ENCODE results near the gene UTP14A.

The UTP14A gene

GRCh38 chrX:129930941-129931410 is 25.0 kb downstream of the UTP14A start:
- H3K9ac ChIP-seq (ENCODE audit: low read length), result peak overlapping the region; percentile 40
- H3K27ac ChIP-seq (ENCODE audit: low read length), result no peak overlapping the region

GRCh38 chrX:129931411-129932015 is 25.5 kb downstream of the UTP14A start:
- Histone ChIP-seq H3K27me3 (ENCODE audit: control insufficient read depth, insufficient read depth, low read length) (peaks cover 39% of the 10 kb centered on the region), H3K4me3 (ENCODE audit: low read length) (peak overlapping the region; percentile 68), H3K27ac (ENCODE audit: low read length) (no peak overlapping the region), H3K9me3 (ENCODE audit: control insufficient read depth, low read depth, low read length) (peaks cover 7% of the 10 kb centered on the region), H3K9ac (ENCODE audit: low read length) (peak overlapping the region; percentile 40), H3K4me1 (ENCODE audit: control insufficient read depth, low read depth, low read length) (no peaks in the 10 kb centered on the region), H3K36me3 (ENCODE audit: control insufficient read depth, low read depth, low read length) (peaks cover 17% of the 10 kb centered on the region)

More at GRCh38 chrX:129930941-129931410, 25.0 kb downstream of the UTP14A start:
- Histone ChIP-seq H3K9me3 (ENCODE audit: control insufficient read depth, low read depth, low read length) (peaks cover 11% of the 10 kb centered on the region), H3K4me1 (ENCODE audit: control insufficient read depth, low read depth, low read length) (no peaks in the 10 kb centered on the region), H3K36me3 (ENCODE audit: control insufficient read depth, low read depth, low read length) (peaks cover 22% of the 10 kb centered on the region), H3K27me3 (ENCODE audit: control insufficient read depth, insufficient read depth, low read length) (peaks cover 34% of the 10 kb centered on the region), H3K4me3 (ENCODE audit: low read length) (peak overlapping the region; percentile 68)

GRCh38 chrX:129932016-129932820 is 26.3 kb downstream of the UTP14A start:
- Histone ChIP-seq H3K9me3 (ENCODE audit: control insufficient read depth, low read depth, low read length) (peaks cover 7% of the 10 kb centered on the region), H3K36me3 (ENCODE audit: control insufficient read depth, low read depth, low read length) (peaks cover 10% of the 10 kb centered on the region), H3K4me1 (ENCODE audit: control insufficient read depth, low read depth, low read length) (no peaks in the 10 kb centered on the region), H3K27me3 (ENCODE audit: control insufficient read depth, insufficient read depth, low read length) (peaks cover 46% of the 10 kb centered on the region), H3K27ac (ENCODE audit: low read length) (no peak overlapping the region), H3K9ac (ENCODE audit: low read length) (no peak overlapping the region), H3K4me3 (ENCODE audit: low read length) (peak overlapping the region; percentile 68)

GRCh38 chrX:129932821-129933321 is 26.9 kb downstream of the UTP14A start:
- Histone ChIP-seq H3K9ac (ENCODE audit: low read length) (no peak overlapping the region), H3K27ac (ENCODE audit: low read length) (no peak overlapping the region), H3K4me3 (ENCODE audit: low read length) (peak overlapping the region; percentile 21), H3K4me1 (ENCODE audit: control insufficient read depth, low read depth, low read length) (no peaks in the 10 kb centered on the region), H3K36me3 (ENCODE audit: control insufficient read depth, low read depth, low read length) (peaks cover 4% of the 10 kb centered on the region), H3K9me3 (ENCODE audit: control insufficient read depth, low read depth, low read length) (peaks cover 7% of the 10 kb centered on the region), H3K27me3 (ENCODE audit: control insufficient read depth, insufficient read depth, low read length) (peaks cover 53% of the 10 kb centered on the region)

- no peak overlapping the region for H3K9ac ChIP-seq (ENCODE audit: low read length)
- H3K36me3 ChIP-seq (ENCODE audit: control insufficient read depth, low read depth, low read length), result peaks cover 4% of the 10 kb centered on the region
- H3K9me3 ChIP-seq (ENCODE audit: control insufficient read depth, low read depth, low read length), result peaks cover 7% of the 10 kb centered on the region
- H3K4me3 ChIP-seq (ENCODE audit: low read length), result no peak overlapping the region
- no peak overlapping the region for H3K27ac ChIP-seq (ENCODE audit: low read length)
- peaks cover 3% of the 10 kb centered on the region for H3K4me1 ChIP-seq (ENCODE audit: control insufficient read depth, low read depth, low read length)
- H3K27me3 ChIP-seq (ENCODE audit: control insufficient read depth, insufficient read depth, low read length), result peaks cover 60% of the 10 kb centered on the region
Measured at GRCh38 chrX:129933700-129934099, 27.7 kb downstream of the UTP14A start.

- peaks cover 2% of the 10 kb centered on the region for H3K36me3 ChIP-seq (ENCODE audit: control insufficient read depth, low read depth, low read length)
- H3K27me3 ChIP-seq (ENCODE audit: control insufficient read depth, insufficient read depth, low read length), result peaks cover 67% of the 10 kb centered on the region
- H3K4me1 ChIP-seq (ENCODE audit: control insufficient read depth, low read depth, low read length), result peaks cover 3% of the 10 kb centered on the region
- H3K9me3 ChIP-seq (ENCODE audit: control insufficient read depth, low read depth, low read length), result peaks cover 7% of the 10 kb centered on the region
- H3K27ac ChIP-seq (ENCODE audit: low read length), result no peak overlapping the region
- H3K9ac ChIP-seq (ENCODE audit: low read length), result no peak overlapping the region
- no peak overlapping the region for H3K4me3 ChIP-seq (ENCODE audit: low read length)
Measured at GRCh38 chrX:129934461-129934860, 28.5 kb downstream of the UTP14A start.

GRCh38 chrX:129934952-129935351 is 29.0 kb downstream of the UTP14A start:
- Histone ChIP-seq H3K4me3 (ENCODE audit: low read length) (no peak overlapping the region), H3K27ac (ENCODE audit: low read length) (no peak overlapping the region), H3K9me3 (ENCODE audit: control insufficient read depth, low read depth, low read length) (peaks cover 7% of the 10 kb centered on the region), H3K27me3 (ENCODE audit: control insufficient read depth, insufficient read depth, low read length) (peaks cover 72% of the 10 kb centered on the region), H3K9ac (ENCODE audit: low read length) (no peak overlapping the region), H3K36me3 (ENCODE audit: control insufficient read depth, low read depth, low read length) (no peaks in the 10 kb centered on the region), H3K4me1 (ENCODE audit: control insufficient read depth, low read depth, low read length) (peaks cover 3% of the 10 kb centered on the region)

- H3K4me1 ChIP-seq (ENCODE audit: control insufficient read depth, low read depth, low read length), result peaks cover 3% of the 10 kb centered on the region
Measured at GRCh38 chrX:129938081-129938480, 32.1 kb downstream of the UTP14A start.

GRCh38 chrX:129939986-129940385 is 34.0 kb downstream of the UTP14A start:
- H3K27me3 ChIP-seq (ENCODE audit: control insufficient read depth, insufficient read depth, low read length), result peaks cover 59% of the 10 kb centered on the region
- no peaks in the 10 kb centered on the region for H3K36me3 ChIP-seq (ENCODE audit: control insufficient read depth, low read depth, low read length)
- H3K9ac ChIP-seq (ENCODE audit: low read length), result no peak overlapping the region
- peaks cover 3% of the 10 kb centered on the region for H3K4me1 ChIP-seq (ENCODE audit: control insufficient read depth, low read depth, low read length)
- no peak overlapping the region for H3K27ac ChIP-seq (ENCODE audit: low read length)
- H3K9me3 ChIP-seq (ENCODE audit: control insufficient read depth, low read depth, low read length), result peaks cover 12% of the 10 kb centered on the region
- H3K4me3 ChIP-seq (ENCODE audit: low read length), result no peak overlapping the region

More at GRCh38 chrX:129938081-129938480, 32.1 kb downstream of the UTP14A start:
- H3K9ac ChIP-seq (ENCODE audit: low read length), result no peak overlapping the region
- H3K9me3 ChIP-seq (ENCODE audit: control insufficient read depth, low read depth, low read length), result peaks cover 10% of the 10 kb centered on the region
- H3K27me3 ChIP-seq (ENCODE audit: control insufficient read depth, insufficient read depth, low read length), result peaks cover 78% of the 10 kb centered on the region
- no peaks in the 10 kb centered on the region for H3K36me3 ChIP-seq (ENCODE audit: control insufficient read depth, low read depth, low read length)
- no peak overlapping the region for H3K4me3 ChIP-seq (ENCODE audit: low read length)
- H3K27ac ChIP-seq (ENCODE audit: low read length), result no peak overlapping the region

- Histone ChIP-seq H3K9me3 (ENCODE audit: control insufficient read depth, low read depth, low read length) (peaks cover 10% of the 10 kb centered on the region), H3K4me1 (ENCODE audit: control insufficient read depth, low read depth, low read length) (peaks cover 3% of the 10 kb centered on the region), H3K4me3 (ENCODE audit: low read length) (no peak overlapping the region), H3K9ac (ENCODE audit: low read length) (no peak overlapping the region), H3K27me3 (ENCODE audit: control insufficient read depth, insufficient read depth, low read length) (peaks cover 51% of the 10 kb centered on the region), H3K36me3 (ENCODE audit: control insufficient read depth, low read depth, low read length) (no peaks in the 10 kb centered on the region), H3K27ac (ENCODE audit: low read length) (no peak overlapping the region)
Measured at GRCh38 chrX:129940721-129941120, 34.8 kb downstream of the UTP14A start.

GRCh38 chrX:129945131-129945530 is 39.2 kb downstream of the UTP14A start:
- no peaks in the 10 kb centered on the region for H3K4me1 ChIP-seq (ENCODE audit: control insufficient read depth, low read depth, low read length)
- H3K27ac ChIP-seq (ENCODE audit: low read length), result no peak overlapping the region
- H3K36me3 ChIP-seq (ENCODE audit: control insufficient read depth, low read depth, low read length), result no peaks in the 10 kb centered on the region
- no peak overlapping the region for H3K4me3 ChIP-seq (ENCODE audit: low read length)
- peaks cover 9% of the 10 kb centered on the region for H3K27me3 ChIP-seq (ENCODE audit: control insufficient read depth, insufficient read depth, low read length)
- peaks cover 13% of the 10 kb centered on the region for H3K9me3 ChIP-seq (ENCODE audit: control insufficient read depth, low read depth, low read length)
- no peak overlapping the region for H3K9ac ChIP-seq (ENCODE audit: low read length)

Measured in iPS-18a (cell line).